Muscle layer of duodenum (tissue), 2 donors: ENCODE data around the gene GREM1.

Experiments
- H3K27ac ChIP-seq: one replicate; pipeline ENCODE4 v1.7.0; 2013; ENCODE audit warnings: mild to moderate bottlenecking, low read length
- H3K27me3 ChIP-seq: one replicate; pipeline ENCODE4 v1.7.0; 2013; ENCODE audit warnings: low read depth, mild to moderate bottlenecking, control low read depth, low read length
- H3K36me3 ChIP-seq, 2 donors: one replicate each; pipeline ENCODE4 v1.7.0; 2013; ENCODE audit warnings: low read length in 2 of 2, control low read depth in 1 of 2, mild to moderate bottlenecking in 1 of 2; ENCODE audit not compliant: insufficient read depth in 2 of 2, control insufficient read depth in 1 of 2
- H3K4me1 ChIP-seq, 2 donors: one replicate each; pipeline ENCODE4 v1.7.0; 2013; ENCODE audit warnings: low read length in 2 of 2, mild to moderate bottlenecking in 2 of 2, control low read depth in 1 of 2, moderate library complexity in 1 of 2; ENCODE audit not compliant: insufficient read depth in 2 of 2, control insufficient read depth in 1 of 2
- H3K4me3 ChIP-seq, 2 donors: one replicate each; pipeline ENCODE4 v1.7.0; 2013; ENCODE audit warnings: low read length in 2 of 2, low read depth in 1 of 2, mild to moderate bottlenecking in 1 of 2
- H3K9me3 ChIP-seq, 2 donors: one replicate each; pipeline ENCODE4 v1.7.0; 2013; ENCODE audit warnings: low read length in 2 of 2, control low read depth in 1 of 2, mild to moderate bottlenecking in 1 of 2; ENCODE audit not compliant: control insufficient read depth in 1 of 2
- donor health status: healthy.

Gene GREM1

GRCh38 chr15:32717426-32718226 is at the start of gene GREM1:
Gene GREM1 (plus strand): TSS chr15:32718004. CDS start chr15:32730691, 12,687 bp downstream.
- H3K4me1 ChIP-seq = peaks cover 0 to 33% of the 10 kb centered on the region in 2 donors
- no peaks in the 10 kb centered on the region for H3K36me3 ChIP-seq
- peaks cover 13% of the 10 kb centered on the region for H3K27me3 ChIP-seq
- peak within 1 kb of the TSS; percentile 76 for H3K27ac ChIP-seq
- H3K9me3 ChIP-seq = no peaks in the 10 kb centered on the region
- H3K4me3 ChIP-seq = peak within 1 kb of the TSS; percentile 71 to 85

- H3K27me3 ChIP-seq = no peaks in the 10 kb centered on the region
- H3K9me3 ChIP-seq = no peaks in the 10 kb centered on the region
- no peak overlapping the region for H3K27ac ChIP-seq
- no peaks in the 10 kb centered on the region for H3K4me1 ChIP-seq
- H3K4me3 ChIP-seq = no peak overlapping the region
- H3K36me3 ChIP-seq = no peaks in the 10 kb centered on the region
Observed at GRCh38 chr15:32668942-32669341, 48.9 kb upstream of the GREM1 start.

GRCh38 chr15:32669896-32670611 is 47.8 kb upstream of the GREM1 start:
- H3K27ac ChIP-seq = peak overlapping the region; percentile 54
- no peak overlapping the region for H3K4me3 ChIP-seq
- no peaks in the 10 kb centered on the region for H3K27me3 ChIP-seq
- no peaks in the 10 kb centered on the region for H3K4me1 ChIP-seq
- H3K9me3 ChIP-seq = no peaks in the 10 kb centered on the region
- no peaks in the 10 kb centered on the region for H3K36me3 ChIP-seq

- Histone ChIP-seq H3K4me3 (no peak overlapping the region), H3K27ac (no peak overlapping the region), H3K9me3 (no peaks in the 10 kb centered on the region), H3K27me3 (no peaks in the 10 kb centered on the region), H3K36me3 (no peaks in the 10 kb centered on the region), H3K4me1 (peaks cover 0 to 6% of the 10 kb centered on the region in 2 donors)
Observed at GRCh38 chr15:32670623-32671022, 47.2 kb upstream of the GREM1 start.

DNA sequence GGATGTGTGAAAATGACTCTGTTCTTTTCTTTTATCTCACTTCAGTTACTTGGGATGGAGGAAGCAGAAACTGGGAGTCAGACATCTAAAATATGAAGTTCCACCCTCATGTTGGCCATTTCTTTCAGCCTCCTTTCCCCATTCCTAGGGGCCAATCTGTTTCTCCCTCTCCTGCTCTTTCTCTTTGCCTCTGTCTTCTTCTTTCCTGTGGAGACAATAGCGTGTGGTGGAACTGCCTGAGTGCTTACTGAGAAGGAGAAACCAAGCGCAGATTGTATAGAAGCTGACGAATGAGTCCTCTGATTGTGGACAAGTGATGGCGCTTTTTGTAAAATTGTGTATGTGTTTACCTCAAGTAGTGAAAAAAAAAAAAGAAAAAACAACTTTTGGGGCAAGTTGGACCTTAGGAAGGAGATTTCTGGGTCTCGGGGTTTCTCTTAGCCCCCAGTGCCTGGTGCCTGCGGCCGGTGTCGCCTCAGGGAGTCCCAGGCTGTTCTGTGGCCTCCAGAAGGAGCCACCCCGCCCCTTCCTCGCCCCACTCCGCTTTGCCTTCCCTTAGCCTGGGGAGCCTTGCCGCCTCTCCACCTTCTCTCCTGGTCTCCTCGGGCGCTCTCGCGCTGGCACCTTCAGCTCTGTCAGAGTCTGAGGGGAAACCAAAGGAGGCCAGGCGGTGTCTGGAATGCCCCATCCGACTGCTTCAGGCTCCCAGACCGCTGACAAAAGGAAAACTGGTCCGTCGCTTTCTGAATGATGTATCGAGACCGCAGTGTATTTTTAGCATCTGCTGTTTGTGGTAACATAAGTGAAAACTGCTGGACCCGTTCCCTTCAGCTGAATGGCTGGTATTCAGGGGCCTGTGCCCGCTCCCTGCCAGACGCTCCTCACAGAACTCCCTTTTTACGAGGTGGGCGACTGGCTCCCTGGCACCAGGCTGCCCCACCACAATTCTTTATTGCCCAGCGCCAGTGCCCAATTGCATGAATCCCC is 46.2 kb upstream of the GREM1 start:
- Histone ChIP-seq H3K9me3 (no peaks in the 10 kb centered on the region), H3K27ac (no peak overlapping the region), H3K36me3 (no peaks in the 10 kb centered on the region), H3K27me3 (no peaks in the 10 kb centered on the region), H3K4me3 (no peak overlapping the region), H3K4me1 (peaks cover 0 to 9% of the 10 kb centered on the region in 2 donors)

DNA sequence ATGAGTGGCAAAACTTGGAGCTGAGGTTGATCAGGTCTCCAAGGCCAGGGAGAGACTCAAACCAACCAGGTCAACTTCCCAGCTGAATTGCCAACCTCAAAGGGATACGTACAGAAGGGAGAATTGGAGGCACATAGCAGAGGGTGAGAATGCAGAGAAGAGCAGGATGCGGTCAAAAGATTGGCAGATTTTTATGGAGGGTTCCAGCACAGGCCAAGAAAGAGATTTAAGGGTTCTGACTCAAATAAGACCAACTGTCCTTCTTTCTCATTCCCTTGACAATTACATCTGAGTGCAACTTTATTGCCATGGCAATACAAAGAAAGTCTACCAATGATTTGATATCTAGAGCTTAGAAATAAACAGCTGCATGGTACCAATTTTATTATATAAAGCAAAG is 43.1 kb upstream of the GREM1 start:
- no peaks in the 10 kb centered on the region for H3K9me3 ChIP-seq
- H3K27ac ChIP-seq = no peak overlapping the region
- H3K4me1 ChIP-seq = peaks cover 0 to 13% of the 10 kb centered on the region in 2 donors

DNA sequence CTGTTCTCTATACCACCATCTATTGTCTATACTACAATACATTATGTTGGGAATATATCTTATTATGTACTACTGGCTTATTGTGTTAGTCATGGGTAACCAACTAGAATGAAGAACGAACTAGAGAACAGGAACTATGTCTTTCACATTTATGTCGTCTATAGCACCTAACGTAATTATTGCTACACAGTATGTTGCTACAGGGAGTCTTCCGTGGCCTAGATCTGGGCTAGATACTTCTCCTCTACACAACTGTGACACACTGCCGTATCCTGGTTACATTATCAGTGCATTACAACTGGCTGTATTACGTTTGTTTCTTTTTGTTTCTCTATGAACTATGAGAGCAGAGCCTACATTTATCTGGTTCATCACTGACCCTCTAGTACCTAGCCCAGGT is 42.3 kb upstream of the GREM1 start:
- H3K4me3 ChIP-seq = no peak overlapping the region
- no peaks in the 10 kb centered on the region for H3K36me3 ChIP-seq
- peaks cover 0 to 13% of the 10 kb centered on the region in 2 donors for H3K4me1 ChIP-seq
- no peaks in the 10 kb centered on the region for H3K27me3 ChIP-seq
- H3K9me3 ChIP-seq = no peaks in the 10 kb centered on the region
- H3K27ac ChIP-seq = peak overlapping the region; percentile 21

More for the DNA sequence above, 43.1 kb upstream of the GREM1 start:
- H3K36me3 ChIP-seq = no peaks in the 10 kb centered on the region
- H3K27me3 ChIP-seq = no peaks in the 10 kb centered on the region
- no peak overlapping the region for H3K4me3 ChIP-seq

DNA sequence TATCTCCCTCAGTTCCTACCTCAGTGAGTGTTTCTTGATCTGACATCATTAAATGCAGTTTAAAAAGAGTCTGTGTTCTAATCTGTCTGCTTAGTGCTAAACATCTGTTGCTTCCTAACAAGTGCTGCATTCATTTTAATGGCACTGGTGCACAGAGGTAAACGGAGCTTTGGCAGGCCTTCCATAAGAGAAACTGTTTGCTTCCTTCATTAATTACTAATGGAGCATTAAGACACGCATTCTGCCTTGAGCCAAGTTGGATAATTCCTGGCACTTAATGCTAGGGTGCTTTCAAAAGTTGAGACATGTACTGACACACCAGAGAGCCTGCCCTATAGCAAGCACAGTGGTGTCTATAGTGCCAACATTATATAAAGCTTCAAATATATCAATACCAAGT is 41.6 kb upstream of the GREM1 start:
- Histone ChIP-seq H3K4me1 (peaks cover 0 to 13% of the 10 kb centered on the region in 2 donors), H3K36me3 (no peaks in the 10 kb centered on the region), H3K27ac (no peak overlapping the region), H3K9me3 (no peaks in the 10 kb centered on the region), H3K4me3 (no peak overlapping the region), H3K27me3 (no peaks in the 10 kb centered on the region)

GRCh38 chr15:32677238-32677750 is 40.5 kb upstream of the GREM1 start:
- peak overlapping the region; percentile 5 for H3K27ac ChIP-seq
- no peak overlapping the region for H3K4me3 ChIP-seq
- no peaks in the 10 kb centered on the region for H3K27me3 ChIP-seq
- H3K9me3 ChIP-seq = no peaks in the 10 kb centered on the region
- peaks cover 0 to 17% of the 10 kb centered on the region in 2 donors for H3K4me1 ChIP-seq
- H3K36me3 ChIP-seq = no peaks in the 10 kb centered on the region

DNA sequence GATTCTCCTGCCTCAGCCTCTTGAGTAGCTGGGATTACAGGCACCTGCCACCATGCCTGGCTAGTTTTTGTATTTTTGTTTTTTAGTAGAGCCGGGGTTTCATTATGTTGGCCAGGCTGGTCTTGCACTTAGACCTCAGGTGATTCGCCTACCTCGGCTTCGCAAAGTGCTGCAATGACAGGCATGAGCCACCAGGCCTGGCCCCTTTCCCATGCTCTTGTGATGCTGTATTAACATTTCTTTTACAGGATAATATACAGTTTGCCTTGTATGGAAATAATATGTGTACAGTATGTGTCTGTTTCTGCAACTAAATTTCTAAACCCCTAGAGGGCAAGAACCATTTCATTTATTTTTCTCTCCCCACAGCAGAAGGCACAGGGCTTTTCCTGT is 38.5 kb upstream of the GREM1 start:
- Histone ChIP-seq H3K27ac (no peak overlapping the region), H3K4me3 (no peak overlapping the region), H3K4me1 (peaks cover 0 to 25% of the 10 kb centered on the region in 2 donors), H3K9me3 (no peaks in the 10 kb centered on the region), H3K36me3 (no peaks in the 10 kb centered on the region), H3K27me3 (no peaks in the 10 kb centered on the region)
